Tibial nerve (tissue), 4 donors: ENCODE measurements around the gene ANAPC2. TPM values are rescaled to one million over a fixed set of nuclear protein-coding genes. Genes with fewer than 3 reads are reported as not detected.

Experiments
- DNase-seq, 2 donors: peaks; one replicate each; pipeline ENCODE4 v3.0.0-alpha.2; 2019; ENCODE audit warnings: low spot score in 2 of 2
- H3K27ac ChIP-seq, 4 donors: fragments of 200-600 bp; sonication (generic) in 3 of 4; one replicate each; pipeline ENCODE4 v1.5.1; 2017 to 2019; ENCODE audit warnings: mild to moderate bottlenecking in 1 of 4
- H3K27me3 ChIP-seq, 2 donors: fragments of 200-600 bp; sonication (generic) in 1 of 2; one replicate each; pipeline versions ENCODE4 v1.5.1 to v1.6.0; 2017 to 2019
- H3K36me3 ChIP-seq, 3 donors: fragments of 200-600 bp; sonication (generic); one replicate each; pipeline ENCODE4 v1.5.1; 2018 to 2019
- H3K4me1 ChIP-seq, 4 donors: fragments of 200-600 bp; sonication (generic) in 3 of 4; one replicate each; pipeline ENCODE4 v1.5.1; 2017 to 2019
- H3K4me3 ChIP-seq, 4 donors: fragments of 200-600 bp; sonication (generic) in 3 of 4; one replicate each; pipeline ENCODE4 v1.5.1; 2017 to 2019; ENCODE audit warnings: mild to moderate bottlenecking in 1 of 4, moderate library complexity in 1 of 4
- H3K9me3 ChIP-seq, 4 donors: fragments of 200-600 bp; sonication (generic) in 3 of 4; one replicate each; pipeline ENCODE4 v1.5.1; 2017 to 2019
- CTCF ChIP-seq, 5 experiments: fragments of 200-600 bp in 3 of 5; fragments of 450-650 bp in 2 of 5; sonication (generic) in 3 of 5; IDR thresholded peaks; one replicate each; pipeline ENCODE4 v1.5.1; 2016 to 2019; ENCODE audit warnings: antibody characterized with exemption in 5 of 5, mild to moderate bottlenecking in 3 of 5, moderate library complexity in 2 of 5
- EP300 ChIP-seq, 2 donors: sonication (generic); formaldehyde crosslinking; IDR thresholded peaks; one replicate each; pipeline ENCODE4 v1.6.1; 2017; ENCODE audit warnings: antibody characterized with exemption in 2 of 2, mild to moderate bottlenecking in 1 of 2
- POLR2A ChIP-seq, 2 donors: fragments of 450-650 bp; IDR thresholded peaks; one replicate each; pipeline ENCODE4 v1.6.1; 2017; ENCODE audit warnings: antibody characterized with exemption in 2 of 2, mild to moderate bottlenecking in 2 of 2, moderate library complexity in 2 of 2
- WGBS, 2 donors: methylation state at CpG; one replicate each; pipeline ENCODE4 v1.1.5; 2018; 5-methylcytosine and 5-hydroxymethylcytosine counted together
- total RNA-seq, 4 donors: library from RNA; depleted of rRNA; stranded (reverse); fragments of >200 nt; gene quantifications; one replicate each; pipeline ENCODE4 v1.1.0, GENCODE V29; 2016

ANAPC2 gene
- total RNA-seq, 4 donors from 2014 or later, result 41.6 to 73.0 (median 58.9) TPM

DNA sequence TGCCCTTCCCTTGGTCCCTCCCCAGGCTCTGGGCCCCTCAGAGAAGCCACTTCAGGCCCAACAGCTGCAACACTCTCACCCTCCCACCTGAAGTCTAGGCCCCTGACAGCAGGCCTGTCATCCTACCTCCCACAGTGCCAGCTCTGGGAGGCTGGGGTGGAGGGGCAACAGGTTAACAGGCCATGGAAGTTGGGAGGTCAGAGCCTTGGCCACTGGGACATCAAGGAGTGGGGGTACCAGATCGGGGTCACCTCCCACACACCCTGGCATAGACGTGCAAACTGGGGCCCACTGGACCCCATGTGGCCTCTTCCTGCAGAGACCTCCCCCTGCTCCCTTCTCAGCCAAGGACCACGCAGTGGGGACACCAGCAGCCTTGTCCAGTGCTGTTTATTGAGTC, 2.9 kb upstream of the ANAPC2 start:
- no peak overlapping the region for H3K27ac ChIP-seq
- H3K27me3 ChIP-seq, result no peaks in the 10 kb centered on the region
- peaks cover 0 to 37% (median 7%) of the 10 kb centered on the region in 3 donors for H3K36me3 ChIP-seq
- WGBS, 2 donors, result 42 to 72% methylated on average over 2 to 3 of the region's 3 CpGs
- TF ChIP-seq CTCF (IDR thresholded peaks at IDR 0.05) (no peak), POLR2A (IDR thresholded peaks at IDR 0.05) (no peak), EP300 (IDR thresholded peaks at IDR 0.05) (no peak)
- DNase-seq, result no peak
- peaks cover 7 to 66% (median 31%) of the 10 kb centered on the region in 4 donors for H3K4me1 ChIP-seq
- no peak overlapping the region for H3K4me3 ChIP-seq
- no peaks in the 10 kb centered on the region for H3K9me3 ChIP-seq

GRCh38 chr9:137190315-137190856, 2.0 kb upstream of the ANAPC2 start:
- TF ChIP-seq POLR2A (IDR thresholded peaks at IDR 0.05) (no peak), CTCF (IDR thresholded peaks at IDR 0.05) (no peak), EP300 (IDR thresholded peaks at IDR 0.05) (no peak)
- Histone ChIP-seq H3K9me3 (no peaks in the 10 kb centered on the region), H3K4me3 (no peak overlapping the region), H3K27ac (peak overlapping the region in 1 of 4 donors; percentile 96), H3K27me3 (no peaks in the 10 kb centered on the region), H3K4me1 (peaks cover 7 to 66% (median 34%) of the 10 kb centered on the region in 4 donors), H3K36me3 (peaks cover 0 to 45% (median 7%) of the 10 kb centered on the region in 3 donors)
- WGBS, 2 donors, result 72 to 79% methylated on average over 6 to 9 of the region's 9 CpGs
- DNase-seq, result no peak

- Histone ChIP-seq H3K27ac (peak overlapping the region; percentile 67 to 98 (median 94)), H3K4me1 (peaks cover 7 to 66% (median 34%) of the 10 kb centered on the region in 4 donors), H3K9me3 (no peaks in the 10 kb centered on the region), H3K4me3 (peak overlapping the region; percentile 78 to 99 (median 91)), H3K36me3 (peaks cover 0 to 53% (median 10%) of the 10 kb centered on the region in 3 donors), H3K27me3 (no peaks in the 10 kb centered on the region)
- WGBS, 2 donors, result 24 to 48% methylated on average over 18 to 23 of the region's 23 CpGs
- TF ChIP-seq EP300 (IDR thresholded peaks at IDR 0.05), result no peak
- no peak for TF ChIP-seq CTCF (IDR thresholded peaks at IDR 0.05)
- TF ChIP-seq POLR2A (IDR thresholded peaks at IDR 0.05), result no peak
- DNase-seq, result no peak
Observed at GRCh38 chr9:137189297-137190295, 1.2 kb upstream of the ANAPC2 start.

DNA sequence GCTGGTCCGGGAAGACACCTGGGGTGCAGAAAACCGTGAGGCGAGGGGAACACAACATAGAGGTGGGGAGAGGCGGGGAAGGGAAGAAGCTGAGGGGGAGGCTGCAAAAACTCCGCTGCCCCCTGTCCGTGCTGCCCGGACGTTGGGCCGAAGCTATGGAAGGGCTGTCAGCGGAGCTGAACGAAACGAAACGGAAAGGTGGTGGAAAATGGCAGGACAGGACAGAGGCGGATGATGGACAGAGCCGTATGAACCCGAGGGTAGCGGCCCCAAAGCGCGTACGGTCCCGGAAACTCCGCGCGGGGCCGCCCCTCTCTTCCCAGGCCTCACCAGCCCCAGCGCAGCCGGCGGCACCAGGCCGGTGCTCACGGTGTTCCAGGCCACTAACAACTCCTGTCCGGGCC, 272 bp downstream of the ANAPC2 start:
- Histone ChIP-seq H3K27me3 (no peaks in the 10 kb centered on the region), H3K36me3 (peaks cover 0 to 68% (median 24%) of the 10 kb centered on the region in 3 donors), H3K27ac (peak overlapping the region; percentile 67 to 98 (median 94)), H3K9me3 (no peaks in the 10 kb centered on the region), H3K4me1 (peaks cover 7 to 58% (median 34%) of the 10 kb centered on the region in 4 donors), H3K4me3 (peak overlapping the region; percentile 78 to 99 (median 91))
- DNase-seq, result no peak
- TF ChIP-seq CTCF (IDR thresholded peaks at IDR 0.05) (no peak), EP300 (IDR thresholded peaks at IDR 0.05) (no peak), POLR2A (IDR thresholded peaks at IDR 0.05) (no peak)
- WGBS, 2 donors, result 0 to 1% methylated on average over 30 to 31 of the region's 31 CpGs
